ENCODE measurements around the gene SUMF1. TPM values are rescaled to one million over a fixed set of nuclear protein-coding genes. Genes with fewer than 3 reads are reported as not detected.

The SUMF1 gene
- total and polyA plus RNA-seq, 2 of the 4 experiments (the other 2 are of a cell fraction): 26.3 to 38.4 TPM

DNA sequence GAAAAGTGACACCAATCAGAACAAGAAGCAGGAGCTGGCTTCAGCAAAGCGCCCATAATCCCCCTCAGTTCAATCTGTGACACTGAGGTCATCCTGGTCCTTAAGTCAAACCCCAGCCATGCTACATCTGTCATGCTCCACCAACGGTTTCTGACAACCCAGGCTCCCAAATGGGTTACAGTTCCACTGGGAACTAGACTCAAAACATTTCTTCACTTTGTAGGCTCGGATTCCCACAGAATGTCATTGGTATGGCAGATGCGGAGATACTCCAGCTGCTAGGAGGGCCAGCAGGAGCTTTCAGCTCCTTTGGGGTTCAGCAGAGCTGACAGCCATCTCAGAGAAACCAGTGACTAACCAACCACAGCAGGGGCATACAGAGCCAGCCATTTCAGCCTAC, 48.9 kb downstream of the SUMF1 start:
- ChIA-PET CTCF (no interaction called here), POLR2A (ENCODE audit: unreplicated experiment) (no interaction called here)
- Histone ChIP-seq H3K18ac (ENCODE audit: low read depth, low read length) (no peak overlapping the region), H3K23ac (ENCODE audit: low read depth, low read length) (no peak overlapping the region), H4K8ac (ENCODE audit: low read depth in 2 of 2, low read length in 2 of 2) (no peak overlapping the region), H2AK5ac (ENCODE audit: low read depth, low read length) (no peak overlapping the region), H3K14ac (replicated peaks; ENCODE audit: low read depth, low read length) (no peak overlapping the region), H3K9me3 (ENCODE audit: control insufficient read depth, insufficient read depth, low read length) (no peaks in the 10 kb centered on the region), H3K4ac (ENCODE audit: low read depth, low read length) (no peak overlapping the region), H2BK20ac (ENCODE audit: low read depth, low read length) (no peak overlapping the region), H3K9ac (ENCODE audit: low read depth, low read length) (no peak overlapping the region), H4K91ac (ENCODE audit: insufficient read depth, low read depth, low read length) (no peak overlapping the region), H3K27ac (ENCODE audit: insufficient read depth, low read length) (no peak overlapping the region), H2BK15ac (ENCODE audit: low read depth, low read length) (no peak overlapping the region), H4K5ac (ENCODE audit: low read depth, low read length) (no peak overlapping the region), H3K4me3 (ENCODE audit: insufficient read depth, low read depth, low read length) (no peak overlapping the region), H3K27me3 (ENCODE audit: control insufficient read depth, insufficient read depth, low read length) (no peaks in the 10 kb centered on the region), H3K56ac (ENCODE audit: extremely low read depth, insufficient read depth, low read length) (no peak overlapping the region), H3K79me1 (ENCODE audit: low read depth in 1 of 2, low read length in 2 of 2) (no peaks in the 10 kb centered on the region), H2AFZ (replicated peaks; ENCODE audit: low read length, poor library complexity) (no peak overlapping the region), H3K36me3 (ENCODE audit: control insufficient read depth, insufficient read depth, low read length) (no peaks in the 10 kb centered on the region), H2BK5ac (ENCODE audit: low read depth, low read length, poor library complexity, severe bottlenecking) (no peak overlapping the region), H3K4me1 (ENCODE audit: control insufficient read depth, insufficient read depth, low read length) (peaks cover 5% of the 10 kb centered on the region; the same call in 1 of the 2 replicates), H4K20me1 (ENCODE audit: insufficient read depth, low read length) (no peaks in the 10 kb centered on the region), H3K9me1 (ENCODE audit: insufficient read depth, low read length) (peaks cover 4% of the 10 kb centered on the region; the same call in 1 of the 2 replicates), H3K4me2 (ENCODE audit: low read depth, low read length) (no peak overlapping the region), H2BK120ac (ENCODE audit: low read depth, low read length) (no peak overlapping the region), H2AK9ac (replicated peaks; ENCODE audit: low read depth, low read length, poor library complexity) (no peak overlapping the region)
- ATAC-seq (ENCODE audit: low read depth) (no peak), DNase-seq (no peak)
- BruUV-seq (replicated peaks): no TSS peak
- dilution Hi-C loops (cut with HindIII; ENCODE audit: low sequenced_read_pairs, unreplicated experiment): no loop called here
- no CpG with 5 or more reads among the region's 4 CpGs for WGBS, 2 experiments (ENCODE audit: extremely low coverage in 2 of 2, insufficient read length in 1 of 2)
- intact Hi-C loops (cut with micrococcal nuclease): no loop called here
- TF ChIP-seq MAZ (IDR thresholded peaks at IDR 0.05; ENCODE audit: borderline replicate concordance, low read depth, low read length) (no peak), RFX5 (IDR thresholded peaks at IDR 0.05; ENCODE audit: low read depth, low read length) (no peak), CHD1 (IDR thresholded peaks at IDR 0.05; ENCODE audit: low read depth, low read length) (no peak), RAD21 (IDR thresholded peaks at IDR 0.05; ENCODE audit: low read length) (no peak), CEBPB (IDR thresholded peaks at IDR 0.05; ENCODE audit: low read depth, low read length) (no peak), SMC3 (IDR thresholded peaks at IDR 0.05; ENCODE audit: low read depth, low read length) (no peak), NFE2L2 (IDR thresholded peaks at IDR 0.05; ENCODE audit: low read depth, low read length) (no peak), MXI1 (IDR thresholded peaks at IDR 0.05; ENCODE audit: borderline replicate concordance, low read depth, low read length) (no peak), RCOR1 (IDR thresholded peaks at IDR 0.05; ENCODE audit: insufficient replicate concordance, low read length) (no peak)
- TF ChIP-seq, protein P1, sequence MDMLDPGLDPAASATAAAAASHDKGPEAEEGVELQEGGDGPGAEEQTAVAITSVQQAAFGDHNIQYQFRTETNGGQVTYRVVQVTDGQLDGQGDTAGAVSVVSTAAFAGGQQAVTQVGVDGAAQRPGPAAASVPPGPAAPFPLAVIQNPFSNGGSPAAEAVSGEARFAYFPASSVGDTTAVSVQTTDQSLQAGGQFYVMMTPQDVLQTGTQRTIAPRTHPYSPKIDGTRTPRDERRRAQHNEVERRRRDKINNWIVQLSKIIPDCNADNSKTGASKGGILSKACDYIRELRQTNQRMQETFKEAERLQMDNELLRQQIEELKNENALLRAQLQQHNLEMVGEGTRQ (IDR thresholded peaks at IDR 0.05; ENCODE audit: low read depth, low read length): no peak
- TF ChIP-seq, protein P2, sequence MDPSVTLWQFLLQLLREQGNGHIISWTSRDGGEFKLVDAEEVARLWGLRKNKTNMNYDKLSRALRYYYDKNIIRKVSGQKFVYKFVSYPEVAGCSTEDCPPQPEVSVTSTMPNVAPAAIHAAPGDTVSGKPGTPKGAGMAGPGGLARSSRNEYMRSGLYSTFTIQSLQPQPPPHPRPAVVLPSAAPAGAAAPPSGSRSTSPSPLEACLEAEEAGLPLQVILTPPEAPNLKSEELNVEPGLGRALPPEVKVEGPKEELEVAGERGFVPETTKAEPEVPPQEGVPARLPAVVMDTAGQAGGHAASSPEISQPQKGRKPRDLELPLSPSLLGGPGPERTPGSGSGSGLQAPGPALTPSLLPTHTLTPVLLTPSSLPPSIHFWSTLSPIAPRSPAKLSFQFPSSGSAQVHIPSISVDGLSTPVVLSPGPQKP (IDR thresholded peaks at IDR 0.05; ENCODE audit: borderline replicate concordance, low read depth, low read length): no peak
- TF ChIP-seq, protein P3, sequence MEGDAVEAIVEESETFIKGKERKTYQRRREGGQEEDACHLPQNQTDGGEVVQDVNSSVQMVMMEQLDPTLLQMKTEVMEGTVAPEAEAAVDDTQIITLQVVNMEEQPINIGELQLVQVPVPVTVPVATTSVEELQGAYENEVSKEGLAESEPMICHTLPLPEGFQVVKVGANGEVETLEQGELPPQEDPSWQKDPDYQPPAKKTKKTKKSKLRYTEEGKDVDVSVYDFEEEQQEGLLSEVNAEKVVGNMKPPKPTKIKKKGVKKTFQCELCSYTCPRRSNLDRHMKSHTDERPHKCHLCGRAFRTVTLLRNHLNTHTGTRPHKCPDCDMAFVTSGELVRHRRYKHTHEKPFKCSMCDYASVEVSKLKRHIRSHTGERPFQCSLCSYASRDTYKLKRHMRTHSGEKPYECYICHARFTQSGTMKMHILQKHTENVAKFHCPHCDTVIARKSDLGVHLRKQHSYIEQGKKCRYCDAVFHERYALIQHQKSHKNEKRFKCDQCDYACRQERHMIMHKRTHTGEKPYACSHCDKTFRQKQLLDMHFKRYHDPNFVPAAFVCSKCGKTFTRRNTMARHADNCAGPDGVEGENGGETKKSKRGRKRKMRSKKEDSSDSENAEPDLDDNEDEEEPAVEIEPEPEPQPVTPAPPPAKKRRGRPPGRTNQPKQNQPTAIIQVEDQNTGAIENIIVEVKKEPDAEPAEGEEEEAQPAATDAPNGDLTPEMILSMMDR (conservative IDR thresholded peaks at IDR 0.05; ENCODE audit: low read depth, low read length): no peak
- in situ Hi-C loops (cut with MboI; ENCODE audit: low sequenced_read_pairs): no loop called here
